Measurements from ENCODE around the gene PRR33.
A peak's percentile ranks its signal among the peaks of the same experiment; 100 is the strongest.

PRR33 gene

GRCh38 chr11:1873048-1873812 lies 18.5 kb downstream of the PRR33 start:
- DNase-seq (ENCODE audit: extremely low read depth, low read depth), result no peak
- TF ChIP-seq CTCF (IDR thresholded peaks at IDR 0.05; ENCODE audit: low read depth, low read length), result no peak

GRCh38 chr11:1872267-1872985 lies 19.3 kb downstream of the PRR33 start:
- TF ChIP-seq CTCF (IDR thresholded peaks at IDR 0.05; ENCODE audit: low read depth, low read length), result no peak
- DNase-seq (ENCODE audit: extremely low read depth, low read depth), result no peak

DNA sequence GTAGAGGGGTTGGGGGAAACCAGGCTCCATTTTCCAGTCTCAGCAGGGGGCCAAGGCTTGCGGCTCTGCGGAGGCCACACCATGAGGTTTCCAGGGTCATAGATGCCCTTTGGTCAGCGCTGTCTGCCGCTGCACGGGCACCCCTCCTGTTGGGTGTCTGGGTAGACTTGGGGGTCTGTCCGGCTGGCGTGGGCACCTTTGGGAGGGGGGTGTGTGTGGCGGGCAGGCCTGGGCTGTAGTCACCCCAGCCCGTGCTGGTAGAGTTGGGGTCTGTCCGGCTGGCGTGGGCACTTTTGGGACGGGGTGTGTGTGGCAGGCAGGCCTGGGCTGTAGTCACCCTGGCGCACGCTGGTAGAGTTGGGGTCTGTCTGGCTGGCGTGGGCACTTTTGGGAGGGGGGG lies 20.2 kb downstream of the PRR33 start:
- no peak for TF ChIP-seq CTCF (IDR thresholded peaks at IDR 0.05; ENCODE audit: low read depth, low read length)
- no peak for DNase-seq (ENCODE audit: extremely low read depth, low read depth)

DNA sequence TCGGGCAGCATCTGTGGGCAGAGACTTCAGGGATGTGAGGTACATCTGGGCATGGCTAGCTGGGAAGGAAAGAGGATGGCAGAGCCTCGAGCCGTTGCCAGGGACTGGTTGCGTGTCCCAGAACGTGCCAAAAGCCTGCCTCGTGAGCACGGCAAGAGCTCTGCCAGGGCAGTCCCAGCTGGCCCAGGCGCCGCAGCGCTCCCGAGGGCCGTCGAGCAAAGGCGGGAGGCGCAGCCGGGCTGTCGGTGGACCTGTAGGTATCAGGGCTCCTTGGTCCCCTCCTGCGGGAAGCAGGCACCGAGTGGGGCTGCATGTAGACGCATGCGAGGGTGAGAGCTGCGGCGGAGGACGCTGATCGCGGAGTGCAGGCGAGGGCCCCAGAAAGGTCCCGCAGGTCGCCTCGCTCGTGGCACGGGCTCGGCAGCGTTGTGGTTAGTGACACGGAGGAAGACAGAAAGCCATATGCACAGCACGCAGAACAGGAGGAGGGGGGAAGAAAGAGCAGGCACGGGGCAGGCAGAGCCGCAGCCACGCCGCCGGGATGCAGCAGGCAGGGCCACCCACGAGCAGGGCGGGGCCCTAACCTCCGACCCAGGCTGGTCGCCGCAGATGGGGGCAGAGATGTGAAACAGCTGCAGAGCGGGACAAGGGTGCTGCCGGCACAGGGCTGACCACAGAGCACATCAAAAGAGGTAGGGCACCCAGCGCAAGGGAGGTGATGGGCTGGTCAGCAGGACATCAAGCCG lies 20.8 kb downstream of the PRR33 start:
- no peak for TF ChIP-seq CTCF (IDR thresholded peaks at IDR 0.05; ENCODE audit: low read depth, low read length)
- no peak for DNase-seq (ENCODE audit: extremely low read depth, low read depth)

DNA sequence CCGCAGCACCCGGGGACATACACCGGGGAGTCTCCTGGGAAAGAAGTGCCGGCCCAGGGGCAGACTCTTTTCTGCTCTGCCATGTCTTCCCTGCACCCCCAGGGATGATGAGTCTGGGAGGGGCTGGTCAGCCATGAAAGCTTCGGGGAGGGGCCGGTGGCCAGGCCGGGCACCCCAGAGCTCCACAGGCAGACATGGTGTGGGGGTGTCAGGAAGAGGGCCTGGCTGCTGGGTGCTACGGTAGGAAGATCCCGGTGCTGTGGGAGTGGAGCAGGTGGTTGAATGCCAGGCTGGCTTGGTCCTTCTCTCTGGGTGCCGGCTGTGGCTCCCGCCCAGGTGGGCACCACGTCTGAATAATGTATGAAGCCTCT lies 21.4 kb downstream of the PRR33 start:
- DNase-seq (ENCODE audit: extremely low read depth, low read depth), result no peak
- no peak for TF ChIP-seq CTCF (IDR thresholded peaks at IDR 0.05; ENCODE audit: low read depth, low read length)

- peak; percentile 60 for TF ChIP-seq CTCF (IDR thresholded peaks at IDR 0.05; ENCODE audit: low read depth, low read length)
- no peak for DNase-seq (ENCODE audit: extremely low read depth, low read depth)
Observed at GRCh38 chr11:1869427-1870325, 22.0 kb downstream of the PRR33 start.

All from AG09319 (cell line).